Mesendoderm (in vitro differentiated cells): ENCODE data around the gene ST3GAL4.

ENCODE experiments used
- DNase-seq: peaks from one replicate; pipeline ENCODE4 v3.0.0; 2013
- H2AK5ac ChIP-seq: 2 replicates; pipeline ENCODE4 v1.6.1; 2013; ENCODE audit warnings: low read length, inconsistent platforms
- H2BK120ac ChIP-seq: 2 replicates; pipeline ENCODE4 v1.6.1; 2013; ENCODE audit warnings: low read depth, mild to moderate bottlenecking, low read length, moderate library complexity, mixed read lengths
- H2BK15ac ChIP-seq: replicated peaks from 2 replicates; pipeline ENCODE4 v1.6.1; 2013; ENCODE audit warnings: low read depth, mild to moderate bottlenecking, moderate library complexity
- H2BK5ac ChIP-seq: 2 replicates; pipeline ENCODE4 v1.6.1; 2013; ENCODE audit warnings: low read length, inconsistent platforms
- H3K18ac ChIP-seq: 2 replicates; pipeline ENCODE4 v1.6.1; 2013; ENCODE audit warnings: mild to moderate bottlenecking, low read length, mixed read lengths
- H3K23ac ChIP-seq: one replicate; pipeline ENCODE4 v1.6.1; 2013; ENCODE audit warnings: low read length
- H3K27ac ChIP-seq: 2 replicates; pipeline ENCODE4 v1.5.1; 2013; ENCODE audit warnings: low read depth, mild to moderate bottlenecking, inconsistent platforms, low read length, moderate library complexity
- H3K27me3 ChIP-seq: 2 replicates; pipeline ENCODE4 v1.6.1; 2013; ENCODE audit warnings: low read length, control low read depth, mild to moderate bottlenecking, inconsistent platforms; ENCODE audit not compliant: insufficient read depth, poor library complexity
- H3K36me3 ChIP-seq: 2 replicates; pipeline ENCODE4 v1.6.1; 2013; ENCODE audit warnings: low read length, inconsistent platforms; ENCODE audit not compliant: control insufficient read depth, insufficient read depth
- H3K4ac ChIP-seq: one replicate; pipeline ENCODE4 v1.6.1; 2013; ENCODE audit warnings: low read depth, mild to moderate bottlenecking, low read length, moderate library complexity
- H3K4me1 ChIP-seq: 2 replicates; pipeline ENCODE4 v1.6.1; 2013; ENCODE audit warnings: low read depth, low read length, inconsistent platforms; ENCODE audit not compliant: control insufficient read depth
- H3K4me2 ChIP-seq: 2 replicates; pipeline ENCODE4 v1.6.1; 2013; ENCODE audit warnings: low read length
- H3K4me3 ChIP-seq: 2 replicates; pipeline ENCODE4 v1.5.1; 2013; ENCODE audit warnings: mild to moderate bottlenecking, low read length
- H3K56ac ChIP-seq: one replicate; pipeline ENCODE4 v1.6.1; 2013; ENCODE audit warnings: low read length
- H3K79me1 ChIP-seq: 2 replicates; pipeline ENCODE4 v1.6.1; 2013; ENCODE audit warnings: low read length, inconsistent platforms
- H3K79me2 ChIP-seq: 2 replicates; pipeline ENCODE4 v1.6.1; 2013; ENCODE audit warnings: mild to moderate bottlenecking, low read length; ENCODE audit not compliant: control insufficient read depth, insufficient read depth
- H3K9ac ChIP-seq: 2 replicates; pipeline ENCODE4 v1.6.1; 2013; ENCODE audit warnings: low read length, inconsistent platforms
- H4K5ac ChIP-seq: one replicate; pipeline ENCODE4 v1.6.1; 2013; ENCODE audit warnings: low read length
- H4K8ac ChIP-seq: one replicate; pipeline ENCODE4 v1.6.1; 2013; ENCODE audit warnings: low read depth, mild to moderate bottlenecking, control low read depth, low read length, moderate library complexity
- WGBS: extraction: QIAGEN DNeasy Blood & Tissue Kit; methylation state at CpG from one replicate; pipeline ENCODE4 v1.1.7; 2013; ENCODE audit warnings: low lambda C conversion rate, missing lambda C conversion rate; ENCODE audit not compliant: insufficient coverage; ENCODE audit errors: extremely low coverage; 5-methylcytosine and 5-hydroxymethylcytosine counted together

ST3GAL4 gene

GRCh38 chr11:126310200-126310991, 45.1 kb upstream of the ST3GAL4 start:
- peak overlapping the region; percentile 31 for H3K9ac ChIP-seq
- no peaks in the 10 kb centered on the region for H3K36me3 ChIP-seq
- no peak overlapping the region for H3K18ac ChIP-seq
- no peak overlapping the region for H2BK5ac ChIP-seq
- no peak overlapping the region for H3K27ac ChIP-seq
- H4K5ac ChIP-seq = no peak overlapping the region
- no peak overlapping the region for H3K23ac ChIP-seq
- no peak overlapping the region for H3K56ac ChIP-seq
- no peak overlapping the region for H3K4me2 ChIP-seq
- WGBS = no CpG with 5 or more reads among the region's 12 CpGs
- H2BK120ac ChIP-seq = no peak overlapping the region
- no peak overlapping the region for H3K4ac ChIP-seq
- H3K4me1 ChIP-seq = no peaks in the 10 kb centered on the region
- peak; percentile 80 for DNase-seq
- H3K27me3 ChIP-seq = no peaks in the 10 kb centered on the region
- no peak overlapping the region for H4K8ac ChIP-seq
- H3K79me2 ChIP-seq = no peaks in the 10 kb centered on the region
- H2BK15ac ChIP-seq = no peak overlapping the region
- H3K4me3 ChIP-seq = no peak overlapping the region
- no peaks in the 10 kb centered on the region for H3K79me1 ChIP-seq
- H2AK5ac ChIP-seq = no peak overlapping the region

- Histone ChIP-seq H3K27ac (no peak overlapping the region), H3K79me2 (no peaks in the 10 kb centered on the region), H4K5ac (no peak overlapping the region), H3K4me2 (no peak overlapping the region), H2BK15ac (no peak overlapping the region), H2BK5ac (no peak overlapping the region), H4K8ac (no peak overlapping the region), H3K79me1 (no peaks in the 10 kb centered on the region), H3K4ac (no peak overlapping the region), H2AK5ac (no peak overlapping the region), H3K27me3 (no peaks in the 10 kb centered on the region), H2BK120ac (no peak overlapping the region), H3K56ac (no peak overlapping the region), H3K36me3 (no peaks in the 10 kb centered on the region), H3K9ac (no peak overlapping the region), H3K4me3 (no peak overlapping the region), H3K4me1 (no peaks in the 10 kb centered on the region), H3K23ac (no peak overlapping the region), H3K18ac (no peak overlapping the region)
- DNase-seq = no peak
- no CpG with 5 or more reads among the region's 6 CpGs for WGBS
Measured at GRCh38 chr11:126310992-126311310, 44.5 kb upstream of the ST3GAL4 start.

GRCh38 chr11:126311401-126312291, 43.8 kb upstream of the ST3GAL4 start:
- no peak overlapping the region for H2BK120ac ChIP-seq
- no peak overlapping the region for H3K18ac ChIP-seq
- no peak for DNase-seq
- H2AK5ac ChIP-seq = no peak overlapping the region
- no peak overlapping the region for H4K5ac ChIP-seq
- no peak overlapping the region for H3K27ac ChIP-seq
- H3K79me1 ChIP-seq = no peaks in the 10 kb centered on the region
- no peak overlapping the region for H3K23ac ChIP-seq
- no peak overlapping the region for H2BK15ac ChIP-seq
- no peaks in the 10 kb centered on the region for H3K36me3 ChIP-seq
- no peak overlapping the region for H3K4me3 ChIP-seq
- H3K4ac ChIP-seq = no peak overlapping the region
- H4K8ac ChIP-seq = no peak overlapping the region
- no peak overlapping the region for H3K9ac ChIP-seq
- no peaks in the 10 kb centered on the region for H3K4me1 ChIP-seq
- no CpG with 5 or more reads among the region's 14 CpGs for WGBS
- H3K4me2 ChIP-seq = no peak overlapping the region
- H3K27me3 ChIP-seq = no peaks in the 10 kb centered on the region
- no peak overlapping the region for H3K56ac ChIP-seq
- no peaks in the 10 kb centered on the region for H3K79me2 ChIP-seq
- no peak overlapping the region for H2BK5ac ChIP-seq

GRCh38 chr11:126312961-126313360, 42.5 kb upstream of the ST3GAL4 start:
- Histone ChIP-seq H3K4me3 (no peak overlapping the region), H3K36me3 (no peaks in the 10 kb centered on the region), H3K23ac (no peak overlapping the region), H2AK5ac (no peak overlapping the region), H2BK15ac (no peak overlapping the region), H4K8ac (no peak overlapping the region), H3K27ac (no peak overlapping the region), H4K5ac (no peak overlapping the region), H3K56ac (no peak overlapping the region), H3K79me2 (no peaks in the 10 kb centered on the region), H3K4me2 (no peak overlapping the region), H3K4ac (no peak overlapping the region), H2BK120ac (no peak overlapping the region), H3K27me3 (no peaks in the 10 kb centered on the region), H3K18ac (no peak overlapping the region), H2BK5ac (no peak overlapping the region), H3K79me1 (no peaks in the 10 kb centered on the region), H3K9ac (no peak overlapping the region), H3K4me1 (no peaks in the 10 kb centered on the region)
- WGBS = no CpG with 5 or more reads among the region's 8 CpGs
- no peak for DNase-seq

- Histone ChIP-seq H2AK5ac (no peak overlapping the region), H2BK15ac (no peak overlapping the region), H3K27me3 (no peaks in the 10 kb centered on the region), H3K4me2 (no peak overlapping the region), H3K79me2 (no peaks in the 10 kb centered on the region), H3K23ac (no peak overlapping the region), H3K9ac (no peak overlapping the region), H4K5ac (no peak overlapping the region), H3K4ac (no peak overlapping the region), H3K4me3 (no peak overlapping the region), H3K79me1 (no peaks in the 10 kb centered on the region), H3K36me3 (no peaks in the 10 kb centered on the region), H2BK5ac (no peak overlapping the region), H3K56ac (no peak overlapping the region), H3K4me1 (no peaks in the 10 kb centered on the region), H4K8ac (no peak overlapping the region), H3K27ac (no peak overlapping the region), H3K18ac (no peak overlapping the region), H2BK120ac (no peak overlapping the region)
- no peak for DNase-seq
- WGBS = no CpG with 5 or more reads among the region's 5 CpGs
Measured at GRCh38 chr11:126313826-126314225, 41.7 kb upstream of the ST3GAL4 start.
